Measurements from ENCODE around the gene KCND2.

The KCND2 gene

DNA sequence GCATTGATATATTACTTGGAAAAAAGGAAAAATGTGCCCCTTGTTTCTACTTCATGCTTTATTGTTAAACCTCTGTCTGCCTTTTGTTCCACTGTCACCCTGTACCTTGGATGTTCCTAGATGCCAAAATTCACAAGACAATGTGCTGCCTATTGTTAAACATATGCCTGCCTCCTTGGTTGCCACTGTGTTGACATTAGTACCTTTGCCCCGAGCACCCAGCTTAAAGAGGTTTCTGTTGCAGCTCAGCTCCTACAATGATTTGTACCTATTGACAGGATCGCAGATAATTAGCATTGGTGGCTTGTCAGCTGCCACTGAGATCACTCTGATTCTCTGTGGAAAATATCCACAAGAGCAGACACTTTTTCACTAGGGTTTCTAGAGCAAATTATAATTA lies 188.0 kb downstream of the KCND2 start:
- Histone ChIP-seq H3K9me3 (ENCODE audit: low read length) (no peaks in the 10 kb centered on the region), H3K9me2 (ENCODE audit: low read depth, low read length) (no peaks in the 10 kb centered on the region), H3K79me2 (ENCODE audit: insufficient read depth, low read length) (no peaks in the 10 kb centered on the region), H4K20me1 (ENCODE audit: insufficient read depth, low read length) (no peaks in the 10 kb centered on the region), H3K27me3 (ENCODE audit: insufficient read depth, low read length) (no peaks in the 10 kb centered on the region), H3K36me3 (ENCODE audit: insufficient read depth, low read length) (no peaks in the 10 kb centered on the region), H3K27ac (ENCODE audit: low read depth, low read length, poor library complexity, severe bottlenecking) (no peak overlapping the region), H3K9ac (ENCODE audit: low read length) (no peak overlapping the region), H3K4me2 (ENCODE audit: low read length) (no peak overlapping the region), H2AFZ (ENCODE audit: low read length) (no peak overlapping the region), H3K4me3 (ENCODE audit: low read depth, low read length, poor library complexity, severe bottlenecking) (no peak overlapping the region), H3K4me1 (ENCODE audit: insufficient read depth, low read length, severe bottlenecking) (no peaks in the 10 kb centered on the region), H3F3A (ENCODE audit: insufficient read depth, low read length) (no peaks in the 10 kb centered on the region)
- TF ChIP-seq EZH2 (IDR thresholded peaks at IDR 0.05; ENCODE audit: borderline replicate concordance, low read length): no peak
- TF ChIP-seq, protein P1, sequence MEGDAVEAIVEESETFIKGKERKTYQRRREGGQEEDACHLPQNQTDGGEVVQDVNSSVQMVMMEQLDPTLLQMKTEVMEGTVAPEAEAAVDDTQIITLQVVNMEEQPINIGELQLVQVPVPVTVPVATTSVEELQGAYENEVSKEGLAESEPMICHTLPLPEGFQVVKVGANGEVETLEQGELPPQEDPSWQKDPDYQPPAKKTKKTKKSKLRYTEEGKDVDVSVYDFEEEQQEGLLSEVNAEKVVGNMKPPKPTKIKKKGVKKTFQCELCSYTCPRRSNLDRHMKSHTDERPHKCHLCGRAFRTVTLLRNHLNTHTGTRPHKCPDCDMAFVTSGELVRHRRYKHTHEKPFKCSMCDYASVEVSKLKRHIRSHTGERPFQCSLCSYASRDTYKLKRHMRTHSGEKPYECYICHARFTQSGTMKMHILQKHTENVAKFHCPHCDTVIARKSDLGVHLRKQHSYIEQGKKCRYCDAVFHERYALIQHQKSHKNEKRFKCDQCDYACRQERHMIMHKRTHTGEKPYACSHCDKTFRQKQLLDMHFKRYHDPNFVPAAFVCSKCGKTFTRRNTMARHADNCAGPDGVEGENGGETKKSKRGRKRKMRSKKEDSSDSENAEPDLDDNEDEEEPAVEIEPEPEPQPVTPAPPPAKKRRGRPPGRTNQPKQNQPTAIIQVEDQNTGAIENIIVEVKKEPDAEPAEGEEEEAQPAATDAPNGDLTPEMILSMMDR (IDR thresholded peaks at IDR 0.05; ENCODE audit: low read length): no peak

DNA sequence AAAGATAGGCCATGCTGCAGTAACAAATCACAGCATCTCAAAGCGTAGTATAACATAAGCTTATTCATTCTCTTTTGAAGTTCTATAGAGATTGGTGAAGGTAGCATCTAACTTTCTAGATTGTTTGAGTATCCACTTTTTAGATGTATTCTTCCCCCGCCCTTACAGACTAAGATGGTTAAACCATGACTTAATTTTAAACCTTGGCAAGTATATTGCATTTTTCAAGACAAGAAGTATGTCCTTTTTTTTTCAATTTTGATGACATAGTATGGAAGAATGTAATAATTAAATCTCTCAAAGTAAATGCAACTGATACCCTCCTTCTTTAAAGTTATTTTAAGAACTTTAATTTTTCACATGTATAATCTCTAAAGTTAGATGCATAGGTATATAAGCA lies 190.0 kb downstream of the KCND2 start:
- Histone ChIP-seq H3K79me2 (ENCODE audit: insufficient read depth, low read length) (no peaks in the 10 kb centered on the region), H3K9me3 (ENCODE audit: low read length) (no peaks in the 10 kb centered on the region), H3K4me2 (ENCODE audit: low read length) (no peak overlapping the region), H2AFZ (ENCODE audit: low read length) (no peak overlapping the region), H3K36me3 (ENCODE audit: insufficient read depth, low read length) (no peaks in the 10 kb centered on the region), H3K9ac (ENCODE audit: low read length) (no peak overlapping the region), H3F3A (ENCODE audit: insufficient read depth, low read length) (no peaks in the 10 kb centered on the region), H3K4me3 (ENCODE audit: low read depth, low read length, poor library complexity, severe bottlenecking) (no peak overlapping the region), H3K9me2 (ENCODE audit: low read depth, low read length) (no peaks in the 10 kb centered on the region), H3K4me1 (ENCODE audit: insufficient read depth, low read length, severe bottlenecking) (no peaks in the 10 kb centered on the region), H3K27ac (ENCODE audit: low read depth, low read length, poor library complexity, severe bottlenecking) (no peak overlapping the region), H4K20me1 (ENCODE audit: insufficient read depth, low read length) (no peaks in the 10 kb centered on the region), H3K27me3 (ENCODE audit: insufficient read depth, low read length) (no peaks in the 10 kb centered on the region)
- TF ChIP-seq, protein P1 (IDR thresholded peaks at IDR 0.05; ENCODE audit: low read length): no peak
- no peak for TF ChIP-seq EZH2 (IDR thresholded peaks at IDR 0.05; ENCODE audit: borderline replicate concordance, low read length)

DNA sequence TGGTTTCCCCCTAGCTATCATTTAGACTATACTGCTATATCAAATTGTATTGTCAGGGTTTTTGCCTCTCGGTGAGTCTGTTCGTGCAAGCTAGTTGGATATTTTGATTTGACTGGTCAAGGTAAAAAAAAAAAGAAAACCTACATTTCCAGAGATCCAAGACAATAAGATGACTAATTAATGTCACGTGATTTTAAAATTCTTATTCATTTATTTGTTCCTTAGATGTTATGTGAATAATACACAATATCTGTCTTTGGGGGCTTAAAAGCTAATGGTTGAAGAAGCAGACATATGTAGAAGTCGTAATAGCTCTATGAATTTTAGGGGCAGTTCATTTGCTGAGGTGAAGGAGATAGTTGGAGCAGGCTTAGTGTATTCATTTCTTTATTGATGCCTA lies 191.1 kb downstream of the KCND2 start:
- Histone ChIP-seq H3K36me3 (ENCODE audit: insufficient read depth, low read length) (no peaks in the 10 kb centered on the region), H4K20me1 (ENCODE audit: insufficient read depth, low read length) (no peaks in the 10 kb centered on the region), H3K4me3 (ENCODE audit: low read depth, low read length, poor library complexity, severe bottlenecking) (no peak overlapping the region), H3K9me3 (ENCODE audit: low read length) (no peaks in the 10 kb centered on the region), H3K4me2 (ENCODE audit: low read length) (no peak overlapping the region), H3K79me2 (ENCODE audit: insufficient read depth, low read length) (no peaks in the 10 kb centered on the region), H3K9ac (ENCODE audit: low read length) (no peak overlapping the region), H3K27me3 (ENCODE audit: insufficient read depth, low read length) (no peaks in the 10 kb centered on the region), H3F3A (ENCODE audit: insufficient read depth, low read length) (no peaks in the 10 kb centered on the region), H3K27ac (ENCODE audit: low read depth, low read length, poor library complexity, severe bottlenecking) (no peak overlapping the region), H3K9me2 (ENCODE audit: low read depth, low read length) (no peaks in the 10 kb centered on the region), H3K4me1 (ENCODE audit: insufficient read depth, low read length, severe bottlenecking) (no peaks in the 10 kb centered on the region), H2AFZ (ENCODE audit: low read length) (no peak overlapping the region)
- no peak for TF ChIP-seq EZH2 (IDR thresholded peaks at IDR 0.05; ENCODE audit: borderline replicate concordance, low read length)
- TF ChIP-seq, protein P1 (IDR thresholded peaks at IDR 0.05; ENCODE audit: low read length): no peak
